ENCODE results near the gene TLL2. TPM values are rescaled to one million over a fixed set of nuclear protein-coding genes. Genes with fewer than 3 reads are reported as not detected.

The TLL2 gene
- total and polyA plus RNA-seq, 5 experiments from 2014 or later, result 0.13 to 0.14 TPM; not detected in 3

GRCh38 chr10:96452494-96453153, 61.1 kb downstream of the TLL2 start:
- H3K4me3 Mint-ChIP-seq, result no peak overlapping the region
- ATAC-seq, result no peak
- no peak for DNase-seq
- H3K9me3 Mint-ChIP-seq, result no peaks in the 10 kb centered on the region
- POLR2A ChIA-PET, result no interaction called here
- H3K4me1 Mint-ChIP-seq, result no peaks in the 10 kb centered on the region
- no peak overlapping the region for H3K27ac Mint-ChIP-seq
- peaks cover 2 to 24% (median 8%) of the 10 kb centered on the region in 5 donors for H3K27me3 Mint-ChIP-seq
- H3K36me3 Mint-ChIP-seq, result no peaks in the 10 kb centered on the region

- DNase-seq (no peak), ATAC-seq (no peak)
- POLR2A ChIA-PET, result no interaction called here
- Mint-ChIP-seq H3K4me3 (no peak overlapping the region), H3K27me3 (peaks cover 2 to 21% (median 11%) of the 10 kb centered on the region in 5 donors), H3K4me1 (no peaks in the 10 kb centered on the region), H3K36me3 (no peaks in the 10 kb centered on the region), H3K9me3 (no peaks in the 10 kb centered on the region), H3K27ac (no peak overlapping the region)
Observed at GRCh38 chr10:96450529-96451207, 63.1 kb downstream of the TLL2 start.

- H3K27me3 Mint-ChIP-seq, result peaks cover 2 to 26% (median 11%) of the 10 kb centered on the region in 5 donors
- ATAC-seq (no peak), DNase-seq (no peak)
- H3K36me3 Mint-ChIP-seq, result no peaks in the 10 kb centered on the region
- H3K27ac Mint-ChIP-seq, result no peak overlapping the region
- H3K4me3 Mint-ChIP-seq, result no peak overlapping the region
- no peaks in the 10 kb centered on the region for H3K4me1 Mint-ChIP-seq
- H3K9me3 Mint-ChIP-seq, result no peaks in the 10 kb centered on the region
- POLR2A ChIA-PET, result no interaction called here
Observed at GRCh38 chr10:96448558-96448957, 65.2 kb downstream of the TLL2 start.

GRCh38 chr10:96448021-96448457, 65.7 kb downstream of the TLL2 start:
- Mint-ChIP-seq H3K4me1 (no peaks in the 10 kb centered on the region), H3K36me3 (no peaks in the 10 kb centered on the region), H3K27me3 (peaks cover 2 to 26% (median 11%) of the 10 kb centered on the region in 5 donors), H3K9me3 (no peaks in the 10 kb centered on the region), H3K27ac (peak overlapping the region in 1 of 10 donors; percentile 57), H3K4me3 (no peak overlapping the region)
- ATAC-seq, result no peak
- DNase-seq, result no peak
- POLR2A ChIA-PET, result no interaction called here

- DNase-seq, result no peak
- POLR2A ChIA-PET, result no interaction called here
- H3K36me3 Mint-ChIP-seq, result no peaks in the 10 kb centered on the region
- H3K9me3 Mint-ChIP-seq, result no peaks in the 10 kb centered on the region
- H3K27me3 Mint-ChIP-seq, result peaks cover 2 to 26% (median 11%) of the 10 kb centered on the region in 5 donors
- no peaks in the 10 kb centered on the region for H3K4me1 Mint-ChIP-seq
- no peak overlapping the region for H3K4me3 Mint-ChIP-seq
- ATAC-seq, result no peak
- no peak overlapping the region for H3K27ac Mint-ChIP-seq
Observed at GRCh38 chr10:96446966-96447596, 66.6 kb downstream of the TLL2 start.

DNA sequence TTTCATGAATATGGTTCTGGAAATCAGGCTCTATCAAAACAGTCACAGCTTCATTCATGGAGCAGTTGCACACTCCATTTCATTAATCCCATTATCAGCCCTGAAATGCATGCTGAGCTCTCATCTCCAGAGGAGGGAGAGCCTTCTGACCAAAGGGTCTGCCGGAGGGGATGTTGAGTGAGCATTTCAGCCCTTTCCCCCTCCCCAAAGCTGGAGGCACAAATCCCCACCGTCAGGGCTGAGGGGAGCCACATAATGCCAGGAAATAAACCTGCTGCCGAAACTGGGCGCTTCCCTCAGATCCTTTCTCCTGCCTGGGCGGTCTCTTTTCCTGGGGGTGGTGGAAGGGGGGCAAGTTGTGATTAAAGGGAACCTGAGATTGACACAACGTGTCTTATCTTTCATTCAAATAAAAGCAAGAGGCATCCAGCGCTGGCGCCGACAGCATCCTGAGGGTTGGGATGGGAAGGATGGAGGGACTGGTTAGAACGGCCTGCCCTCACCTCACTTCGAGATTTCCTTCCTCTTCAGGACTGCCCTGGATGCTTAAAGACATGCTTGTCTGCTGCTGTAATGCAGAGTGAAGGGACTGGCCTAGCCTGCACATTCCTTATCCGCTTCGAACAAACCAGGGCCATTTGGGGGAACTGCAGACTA, 71.6 kb downstream of the TLL2 start:
- Mint-ChIP-seq H3K36me3 (no peaks in the 10 kb centered on the region), H3K9me3 (no peaks in the 10 kb centered on the region), H3K27me3 (peaks cover 3 to 12% (median 8%) of the 10 kb centered on the region in 5 donors), H3K27ac (no peak overlapping the region), H3K4me3 (no peak overlapping the region), H3K4me1 (no peaks in the 10 kb centered on the region)
- DNase-seq (no peak), ATAC-seq (no peak)
- POLR2A ChIA-PET, result no interaction called here

DNA sequence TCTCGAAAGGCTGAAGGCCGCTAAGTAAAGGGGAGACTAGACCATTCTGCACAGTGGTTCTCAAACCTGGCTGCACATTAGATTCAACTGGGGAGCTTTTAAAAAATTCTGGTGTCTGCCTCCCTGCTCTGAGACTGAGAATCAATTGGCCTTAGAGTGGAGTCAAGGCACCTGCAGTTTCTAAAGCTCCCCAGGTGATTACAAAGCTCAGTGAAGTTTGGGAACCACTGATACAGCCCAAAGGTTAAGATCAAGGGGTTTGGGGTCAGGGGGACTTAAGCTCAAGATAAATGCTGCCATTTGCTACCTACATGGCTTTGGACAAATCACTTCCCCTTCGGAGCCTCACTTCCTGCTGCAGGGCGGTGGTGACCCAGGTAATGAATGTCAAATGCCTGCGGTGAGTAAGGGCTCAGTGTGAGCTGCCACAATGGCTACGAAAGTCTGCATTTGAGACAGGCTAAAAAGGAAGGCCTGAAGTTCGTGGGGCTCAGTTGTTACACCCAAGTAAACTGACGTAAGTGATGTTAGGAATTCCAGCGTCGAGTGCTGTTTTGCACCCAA, 72.3 kb downstream of the TLL2 start:
- POLR2A ChIA-PET, result no interaction called here
- ATAC-seq (no peak), DNase-seq (no peak)
- H3K36me3 Mint-ChIP-seq, result no peaks in the 10 kb centered on the region
- H3K9me3 Mint-ChIP-seq, result no peaks in the 10 kb centered on the region
- no peaks in the 10 kb centered on the region for H3K4me1 Mint-ChIP-seq
- peaks cover 1 to 9% (median 6%) of the 10 kb centered on the region in 5 donors for H3K27me3 Mint-ChIP-seq
- no peak overlapping the region for H3K27ac Mint-ChIP-seq
- no peak overlapping the region for H3K4me3 Mint-ChIP-seq

DNA sequence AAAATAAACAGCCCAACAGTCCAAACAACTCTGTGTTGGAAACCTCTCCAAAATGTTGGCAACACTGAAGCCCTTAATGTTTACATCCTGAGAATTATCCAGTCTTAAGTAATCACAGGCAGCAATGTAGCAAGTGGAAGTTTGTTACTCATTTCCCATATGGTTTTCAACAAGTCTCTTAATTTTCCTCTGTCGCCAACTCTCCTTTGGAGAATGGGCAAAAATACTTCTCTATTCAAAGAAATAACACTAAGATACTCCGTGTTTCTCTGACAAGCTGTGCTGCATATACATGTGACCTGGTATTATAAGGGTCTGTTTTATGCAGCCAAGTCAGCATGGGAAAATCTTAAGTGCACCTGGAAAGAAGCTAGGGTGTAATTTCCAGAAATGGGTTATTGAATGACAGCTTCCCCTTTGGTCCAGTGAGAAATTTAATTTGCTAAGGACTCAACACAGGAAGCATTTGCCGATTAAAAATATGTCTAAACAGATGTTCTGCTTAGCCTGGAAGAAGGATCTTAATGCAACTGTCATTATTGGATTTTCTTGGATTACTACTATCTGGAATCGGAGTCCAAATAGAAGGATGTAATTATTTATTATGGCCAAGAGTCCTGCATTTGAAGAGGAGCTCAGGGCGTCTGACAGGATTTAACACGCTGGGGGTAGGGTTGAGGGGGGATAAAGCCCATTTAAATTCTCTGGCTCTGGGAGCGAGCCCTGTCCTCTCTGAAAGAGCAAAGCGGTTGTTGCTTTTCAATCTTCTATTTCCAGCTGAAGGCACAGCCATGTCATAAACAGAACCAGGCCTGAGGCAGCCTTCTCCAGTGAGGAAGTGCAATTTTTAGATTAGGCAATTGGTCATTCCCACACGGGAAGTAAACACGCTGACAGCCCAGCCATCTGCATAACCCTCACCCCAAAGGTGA, 73.1 kb downstream of the TLL2 start:
- H3K27ac Mint-ChIP-seq, result no peak overlapping the region
- DNase-seq, result no peak
- H3K36me3 Mint-ChIP-seq, result peaks cover 0 to 5% (median 0%) of the 10 kb centered on the region in 3 donors
- no peak for ATAC-seq
- H3K27me3 Mint-ChIP-seq, result peaks cover 0 to 9% (median 5%) of the 10 kb centered on the region in 5 donors
- POLR2A ChIA-PET, result no interaction called here
- peaks cover 0 to 6% (median 2%) of the 10 kb centered on the region in 9 donors for H3K9me3 Mint-ChIP-seq
- H3K4me1 Mint-ChIP-seq, result no peaks in the 10 kb centered on the region
- H3K4me3 Mint-ChIP-seq, result no peak overlapping the region

DNA sequence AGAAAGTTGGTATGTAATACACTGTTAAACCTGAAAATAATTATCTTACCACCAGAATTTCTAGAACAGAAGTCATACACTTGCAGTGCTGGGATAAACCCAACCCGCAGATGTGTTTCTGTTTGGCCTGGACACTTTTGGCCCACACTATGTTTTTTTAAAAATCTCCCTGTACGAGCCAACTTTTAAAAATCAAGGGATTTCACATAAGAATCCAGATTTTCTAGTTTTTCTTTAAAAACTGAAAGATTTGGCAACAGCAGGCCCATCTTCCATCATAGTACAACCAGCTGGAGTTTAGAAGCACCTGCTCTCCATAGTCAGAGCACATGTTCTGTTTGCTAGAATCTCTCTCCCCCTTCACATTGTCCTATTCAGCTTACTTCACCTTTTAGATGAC, 74.0 kb downstream of the TLL2 start:
- Mint-ChIP-seq H3K9me3 (peaks cover 0 to 12% (median 4%) of the 10 kb centered on the region in 9 donors), H3K27ac (no peak overlapping the region), H3K4me1 (no peaks in the 10 kb centered on the region), H3K27me3 (peaks cover 0 to 13% (median 0%) of the 10 kb centered on the region in 5 donors), H3K36me3 (peaks cover 0 to 11% (median 0%) of the 10 kb centered on the region in 3 donors), H3K4me3 (no peak overlapping the region)
- DNase-seq, result no peak
- POLR2A ChIA-PET, result no interaction called here
- no peak for ATAC-seq

- H3K4me3 Mint-ChIP-seq, result no peak overlapping the region
- no peaks in the 10 kb centered on the region for H3K4me1 Mint-ChIP-seq
- POLR2A ChIA-PET, result no interaction called here
- no peak overlapping the region for H3K27ac Mint-ChIP-seq
- ATAC-seq (no peak), DNase-seq (no peak)
- H3K27me3 Mint-ChIP-seq, result peaks cover 5 to 15% (median 9%) of the 10 kb centered on the region in 5 donors
- H3K9me3 Mint-ChIP-seq, result peaks cover 0 to 12% (median 8%) of the 10 kb centered on the region in 9 donors
- H3K36me3 Mint-ChIP-seq, result peaks cover 0 to 11% (median 3%) of the 10 kb centered on the region in 3 donors
Observed at GRCh38 chr10:96436035-96436434, 77.7 kb downstream of the TLL2 start.

DNA sequence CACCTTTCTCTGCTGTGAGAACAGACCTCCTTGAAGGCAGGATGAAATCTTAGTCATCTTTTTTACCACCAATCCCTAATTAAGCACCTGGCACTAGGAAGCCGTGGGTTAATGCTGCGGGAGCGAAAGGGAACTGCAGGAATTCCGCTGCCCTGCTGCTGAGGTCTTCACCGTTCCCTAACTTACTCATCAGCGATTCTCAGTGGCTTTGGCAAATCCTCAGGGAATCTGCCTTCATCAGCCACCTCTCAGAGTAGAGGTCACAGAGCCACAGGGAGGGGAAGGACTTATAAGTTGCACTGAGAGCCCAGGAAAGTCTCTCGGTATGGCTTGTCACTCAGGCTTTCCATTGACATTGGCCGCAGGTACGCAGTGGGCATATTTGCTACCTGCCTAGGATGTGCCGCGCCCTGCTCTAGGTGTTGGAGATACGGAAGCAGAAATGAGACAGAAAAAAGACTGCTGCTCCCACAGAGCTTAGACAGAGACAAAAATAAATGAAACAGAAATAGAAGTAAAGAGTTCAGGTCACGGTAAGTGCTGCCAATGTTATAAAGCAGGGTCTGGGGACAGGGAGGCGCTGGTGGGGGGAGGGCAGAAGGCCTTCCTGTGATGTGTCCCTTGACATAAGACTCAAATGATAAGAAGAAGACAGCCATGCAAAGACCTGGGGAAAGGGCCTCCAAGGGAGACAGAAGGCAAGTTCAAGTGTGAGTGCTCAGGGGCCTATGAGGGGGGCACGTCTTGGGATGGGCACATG, 82.3 kb downstream of the TLL2 start:
- ATAC-seq (no peak), DNase-seq (no peak)
- Mint-ChIP-seq H3K27me3 (peaks cover 14 to 41% (median 19%) of the 10 kb centered on the region in 5 donors), H3K4me1 (no peaks in the 10 kb centered on the region), H3K27ac (no peak overlapping the region), H3K4me3 (no peak overlapping the region), H3K9me3 (peaks cover 0 to 12% (median 8%) of the 10 kb centered on the region in 9 donors), H3K36me3 (peaks cover 0 to 11% (median 3%) of the 10 kb centered on the region in 3 donors)
- POLR2A ChIA-PET, result no interaction called here
